H1 (cell line): ENCODE measurements around the gene MVK. TPM values are rescaled to one million over a fixed set of nuclear protein-coding genes. Genes with fewer than 3 reads are reported as not detected.

Source experiments
- CHD7 ChIP-seq: fragments of 300-600 bp; sonication (generic); IDR thresholded peaks from 2 replicates; pipeline ENCODE4 v1.7.1; 2012; ENCODE audit warnings: low read length, moderate library complexity, mild to moderate bottlenecking, inconsistent platforms; ENCODE audit not compliant: insufficient replicate concordance
- CREB1 ChIP-seq: IDR thresholded peaks from 2 replicates; pipeline ENCODE4 v1.6.1; 2012; ENCODE audit warnings: inconsistent platforms
- EP300 ChIP-seq, 2 experiments: IDR thresholded peaks; 1 replicate in 1 of 2; 2 replicates in 1 of 2; pipeline ENCODE4 v1.6.1; 2011 to 2012; ENCODE audit warnings: low read depth in 2 of 2, low read length in 2 of 2, mild to moderate bottlenecking in 2 of 2, borderline replicate concordance in 1 of 2, inconsistent platforms in 1 of 2, moderate library complexity in 1 of 2
- FOSL1 ChIP-seq: IDR thresholded peaks from 2 replicates; pipeline ENCODE4 v1.6.1; 2011; ENCODE audit warnings: mild to moderate bottlenecking, low read depth, low read length, moderate library complexity; ENCODE audit not compliant: insufficient read depth
- GTF2F1 ChIP-seq: IDR thresholded peaks from 2 replicates; pipeline ENCODE4 v1.6.1; 2012; ENCODE audit warnings: low read depth, low read length, improper control_type of control experiment, borderline replicate concordance
- SIX5 ChIP-seq: IDR thresholded peaks from 2 replicates; pipeline ENCODE4 v1.6.1; 2011; ENCODE audit warnings: mild to moderate bottlenecking, low read depth, low read length
- TAF1 ChIP-seq: IDR thresholded peaks from 2 replicates; pipeline ENCODE4 v1.6.1; 2011; ENCODE audit warnings: mild to moderate bottlenecking, low read depth, low read length
- TAF7 ChIP-seq: optimal IDR thresholded peaks from 2 replicates; pipeline ENCODE3; 2011; ENCODE audit warnings: low read depth, mild to moderate bottlenecking, inconsistent platforms, low read length, moderate library complexity, borderline replicate concordance
- polyA plus RNA-seq, 7 experiments: library from polyadenylated mRNA; depleted of rRNA in 3 of 7; stranded (reverse) in 5 of 7; unstranded in 2 of 7; fragments of >200 nt in 5 of 7; fragments of 200-250 nt in 2 of 7; gene quantifications; 1 replicate in 5 of 7; 2 replicates in 1 of 7; 4 replicates in 1 of 7; pipeline versions ENCODE4 v1.2.1 to v1.2.3, GENCODE V29; 2011 to 2013; ENCODE audit warnings: missing spikeins in 2 of 7, mixed read lengths in 2 of 7
- total RNA-seq: library from RNA; stranded (reverse); fragmentation: NEBNext Ultra II Directional; extraction: Animal tissue kit (Norgen Biotek cat#: 25700); gene quantifications from 2 replicates; pipeline ENCODE4 v1.2.1, GENCODE V29; 2021
- TF ChIP-seq, protein P1 (sequence below): IDR thresholded peaks from 2 replicates; pipeline ENCODE4 v1.6.1; 2012; ENCODE audit warnings: inconsistent platforms

The MVK gene
- total and polyA plus RNA-seq, 2 of the 8 experiments (the other 6 are each of a cell fraction or from before 2014, with no cell fraction given) = 15.7 to 20.9 TPM

- no peak for TF ChIP-seq CHD7
- TF ChIP-seq CREB1 = no peak
- TF ChIP-seq, protein P1, sequence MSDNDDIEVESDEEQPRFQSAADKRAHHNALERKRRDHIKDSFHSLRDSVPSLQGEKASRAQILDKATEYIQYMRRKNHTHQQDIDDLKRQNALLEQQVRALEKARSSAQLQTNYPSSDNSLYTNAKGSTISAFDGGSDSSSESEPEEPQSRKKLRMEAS = no peak
- TF ChIP-seq TAF7 = no peak
- TF ChIP-seq TAF1 = no peak
- no peak for TF ChIP-seq EP300 (IDR thresholded peaks at IDR 0.05; ENCODE audit: borderline replicate concordance in 1 of 2, low read depth in 2 of 2, low read length in 2 of 2)
- no peak for TF ChIP-seq SIX5
- TF ChIP-seq GTF2F1 = no peak
- TF ChIP-seq FOSL1 = no peak
Observed at GRCh38 chr12:109586385-109587296, 13.0 kb downstream of the MVK start (continued).
